ENCODE results near the gene SPNS2. TPM values are rescaled to one million over a fixed set of nuclear protein-coding genes. Genes with fewer than 3 reads are reported as not detected.

SPNS2 gene
- polyA plus RNA-seq, 1 donor from 2014 or later = 39.7 TPM

- Histone ChIP-seq H3K9ac (ENCODE audit: low read length) (no peak overlapping the region), H3K27me3 (ENCODE audit: insufficient read depth, low read depth, low read length) (no peaks in the 10 kb centered on the region), H3F3A (ENCODE audit: insufficient read depth, low read length, poor library complexity, severe bottlenecking) (no peaks in the 10 kb centered on the region), H3K36me3 (ENCODE audit: insufficient read depth, low read length) (no peaks in the 10 kb centered on the region), H3K4me3 (ENCODE audit: low read length) (no peak overlapping the region), H2AFZ (ENCODE audit: low read depth, low read length) (no peak overlapping the region), H3K27ac (ENCODE audit: low read length) (no peak overlapping the region), H3K79me2 (replicated peaks; ENCODE audit: insufficient read depth, low read length) (no peaks in the 10 kb centered on the region), H4K20me1 (ENCODE audit: insufficient read depth) (no peaks in the 10 kb centered on the region), H3K9me3 (ENCODE audit: low read length) (no peaks in the 10 kb centered on the region), H3K9me2 (ENCODE audit: insufficient read depth, low read length) (no peaks in the 10 kb centered on the region), H3K4me2 (ENCODE audit: low read length) (no peak overlapping the region)
- no peak for TF ChIP-seq EP300 (conservative IDR thresholded peaks at IDR 0.05; ENCODE audit: poor library complexity, severe bottlenecking)
- TF ChIP-seq MXI1 (conservative IDR thresholded peaks at IDR 0.05; ENCODE audit: poor library complexity, severe bottlenecking) = no peak
- TF ChIP-seq SMC3 (conservative IDR thresholded peaks at IDR 0.05; ENCODE audit: poor library complexity) = no peak
- no peak for TF ChIP-seq EZH2 (IDR thresholded peaks at IDR 0.05; ENCODE audit: borderline replicate concordance, insufficient read depth, low read length, poor library complexity, severe bottlenecking)
Measured at GRCh38 chr17:4519361-4519788, 20.7 kb downstream of the SPNS2 start.

GRCh38 chr17:4520060-4520893 lies 21.6 kb downstream of the SPNS2 start:
- no peaks in the 10 kb centered on the region for H4K20me1 ChIP-seq (ENCODE audit: insufficient read depth)
- H3K9me3 ChIP-seq (ENCODE audit: low read length) = no peaks in the 10 kb centered on the region
- no peak overlapping the region for H3K4me3 ChIP-seq (ENCODE audit: low read length)
- H3K27ac ChIP-seq (ENCODE audit: low read length) = no peak overlapping the region
- no peaks in the 10 kb centered on the region for H3K9me2 ChIP-seq (ENCODE audit: insufficient read depth, low read length)
- no peaks in the 10 kb centered on the region for H3K36me3 ChIP-seq (ENCODE audit: insufficient read depth, low read length)
- H3K4me2 ChIP-seq (ENCODE audit: low read length) = no peak overlapping the region
- TF ChIP-seq CTCF (IDR thresholded peaks at IDR 0.05; ENCODE audit: poor library complexity, severe bottlenecking) (no peak), MXI1 (conservative IDR thresholded peaks at IDR 0.05; ENCODE audit: poor library complexity, severe bottlenecking) (no peak), RAD21 (conservative IDR thresholded peaks at IDR 0.05) (no peak), TAF1 (IDR thresholded peaks at IDR 0.05; ENCODE audit: low read depth) (no peak), POLR2AphosphoS5 (IDR thresholded peaks at IDR 0.05) (no peak), REST (IDR thresholded peaks at IDR 0.05; ENCODE audit: borderline replicate concordance) (no peak), EZH2 (IDR thresholded peaks at IDR 0.05; ENCODE audit: borderline replicate concordance, insufficient read depth, low read length, poor library complexity, severe bottlenecking) (no peak), EP300 (conservative IDR thresholded peaks at IDR 0.05; ENCODE audit: poor library complexity, severe bottlenecking) (no peak), SMC3 (conservative IDR thresholded peaks at IDR 0.05; ENCODE audit: poor library complexity) (no peak)
- no peak overlapping the region for H3K9ac ChIP-seq (ENCODE audit: low read length)
- H3K27me3 ChIP-seq (ENCODE audit: insufficient read depth, low read depth, low read length) = no peaks in the 10 kb centered on the region
- no peaks in the 10 kb centered on the region for H3K79me2 ChIP-seq (replicated peaks; ENCODE audit: insufficient read depth, low read length)
- H2AFZ ChIP-seq (ENCODE audit: low read depth, low read length) = no peak overlapping the region
- no peaks in the 10 kb centered on the region for H3F3A ChIP-seq (ENCODE audit: insufficient read depth, low read length, poor library complexity, severe bottlenecking)
